GM12878 (cell line): Measurements from ENCODE around the gene PGAM2. TPM values are rescaled to one million over a fixed set of nuclear protein-coding genes. Genes with fewer than 3 reads are reported as not detected.

Source experiments
- CEBPZ ChIP-seq: fragments of 150-350 bp; IDR thresholded peaks from 2 replicates; pipeline ENCODE4 v1.6.1; 2016; ENCODE audit warnings: low read depth, low read length
- E2F8 ChIP-seq: fragments of 450-650 bp; IDR thresholded peaks from 2 replicates; pipeline ENCODE4 v1.6.1; 2018; ENCODE audit warnings: mild to moderate bottlenecking, low read depth, moderate library complexity; ENCODE audit not compliant: partially characterized antibody
- EGR1 ChIP-seq, 2 experiments: IDR thresholded peaks; 1 replicate in 1 of 2; 2 replicates in 1 of 2; pipeline ENCODE4 v1.6.1; 2011 to 2012; ENCODE audit warnings: low read depth in 2 of 2, low read length in 2 of 2, borderline replicate concordance in 1 of 2, mild to moderate bottlenecking in 1 of 2, moderate library complexity in 1 of 2
- EZH2 ChIP-seq: IDR thresholded peaks from 2 replicates; pipeline ENCODE4 v1.6.1; 2012; ENCODE audit warnings: low read depth, mild to moderate bottlenecking, control low read depth, inconsistent platforms, low read length, borderline replicate concordance; ENCODE audit not compliant: control insufficient read depth
- GATAD2B ChIP-seq: fragments of 450-650 bp; conservative IDR thresholded peaks from 2 replicates; pipeline ENCODE4 v1.6.1; 2017; ENCODE audit warnings: low read depth, mild to moderate bottlenecking, moderate library complexity
- HSF1 ChIP-seq: fragments of 150-350 bp; IDR thresholded peaks from 2 replicates; pipeline ENCODE4 v1.6.1; 2014; ENCODE audit warnings: mild to moderate bottlenecking, low read depth, low read length
- IRF3 ChIP-seq: fragments of 450-650 bp; IDR thresholded peaks from 2 replicates; pipeline ENCODE4 v1.6.1; 2014; ENCODE audit warnings: mild to moderate bottlenecking
- JUNB ChIP-seq: IDR thresholded peaks from 2 replicates; pipeline ENCODE4 v1.6.1; 2016; ENCODE audit warnings: antibody characterized with exemption, mild to moderate bottlenecking
- LARP7 ChIP-seq: fragments of 450-650 bp; IDR thresholded peaks from 2 replicates; pipeline ENCODE4 v1.6.1; 2017; ENCODE audit warnings: mild to moderate bottlenecking
- MTA2 ChIP-seq: fragments of 450-650 bp; IDR thresholded peaks from 2 replicates; pipeline ENCODE4 v1.6.1; 2016; ENCODE audit warnings: low read depth, mild to moderate bottlenecking, moderate library complexity
- MYB ChIP-seq: fragments of 150-350 bp; IDR thresholded peaks from 2 replicates; pipeline ENCODE4 v1.6.1; 2014; ENCODE audit warnings: mild to moderate bottlenecking, low read depth, low read length, borderline replicate concordance
- NBN ChIP-seq: fragments of 450-650 bp; IDR thresholded peaks from 2 replicates; pipeline ENCODE4 v1.6.1; 2016
- PAX5 ChIP-seq: IDR thresholded peaks from 2 replicates; pipeline ENCODE4 v1.6.1; 2011; ENCODE audit warnings: low read depth, low read length, borderline replicate concordance
- RELA ChIP-seq: fragments of 450-650 bp; IDR thresholded peaks from 2 replicates; pipeline ENCODE4 v1.8.0; 2014; ENCODE audit warnings: borderline replicate concordance; ENCODE audit not compliant: partially characterized antibody
- RFX5 ChIP-seq: IDR thresholded peaks from 2 replicates; pipeline ENCODE4 v1.6.1; 2011; ENCODE audit warnings: low read depth, low read length, improper control_type of control experiment
- SMAD1 ChIP-seq: fragments of 450-650 bp; IDR thresholded peaks from 2 replicates; pipeline ENCODE4 v1.6.1; 2018; ENCODE audit warnings: mild to moderate bottlenecking, low read depth; ENCODE audit not compliant: partially characterized antibody
- SMARCA5 ChIP-seq: fragments of 450-650 bp; IDR thresholded peaks from 2 replicates; pipeline ENCODE4 v1.6.1; 2017; ENCODE audit warnings: mild to moderate bottlenecking
- SREBF1 ChIP-seq: IDR thresholded peaks from 2 replicates; pipeline ENCODE4 v1.6.1; 2012; ENCODE audit warnings: mild to moderate bottlenecking, low read length
- SRF ChIP-seq, 2 experiments: IDR thresholded peaks; 2 replicates each; pipeline ENCODE4 v1.6.1; 2011; ENCODE audit warnings: low read depth in 2 of 2, low read length in 2 of 2, mild to moderate bottlenecking in 1 of 2, moderate library complexity in 1 of 2
- TCF12 ChIP-seq: IDR thresholded peaks from 2 replicates; pipeline ENCODE4 v1.6.1; 2011; ENCODE audit warnings: low read depth, mild to moderate bottlenecking, low read length
- WRNIP1 ChIP-seq: IDR thresholded peaks from 2 replicates; pipeline ENCODE4 v1.6.1; 2011; ENCODE audit warnings: low read depth, low read length, improper control_type of control experiment, borderline replicate concordance
- ZZZ3 ChIP-seq: IDR thresholded peaks from 2 replicates; pipeline ENCODE4 v1.6.1; 2011; ENCODE audit warnings: low read depth; ENCODE audit not compliant: control insufficient read depth, insufficient read length
- polyA plus RNA-seq, 11 experiments: library from polyadenylated mRNA; depleted of rRNA in 4 of 11; unstranded in 6 of 11; stranded (reverse) in 5 of 11; fragments of >200 nt; fragmentation: Nextera tagmentation in 4 of 11; fragmentation: Illumina TruSeq in 1 of 11; extraction: Ambion mirVana in 4 of 11; extraction: Trizol in 1 of 11; gene quantifications; 1 replicate in 1 of 11; 2 replicates in 10 of 11; pipeline versions ENCODE4 v1.2.1 to v1.2.3, GENCODE V29; 2011 to 2016; ENCODE audit warnings: inconsistent platforms in 2 of 11, missing spikeins in 2 of 11, low read depth in 1 of 11
- total RNA-seq, 4 experiments: library from RNA; depleted of rRNA in 3 of 4; stranded (reverse); fragments of >200 nt in 3 of 4; fragmentation: Illumina TruSeq in 1 of 4; extraction: Trizol in 1 of 4; gene quantifications; 2 replicates each; pipeline versions ENCODE4 v1.2.1 to v1.2.3, GENCODE V29; 2013 to 2021

The PGAM2 gene
- total and polyA plus RNA-seq, 10 of the 15 experiments (the other 5 are each of a cell fraction or from before 2014, with no cell fraction given), result not detected

GRCh38 chr7:44082541-44083207 lies 17.3 kb upstream of the PGAM2 start (continued):
- TF ChIP-seq MTA2 (no peak), E2F8 (no peak), RELA (no peak), WRNIP1 (no peak), MYB (no peak), PAX5 (no peak), NBN (no peak), SMARCA5 (no peak), JUNB (no peak), HSF1 (no peak), SRF (IDR thresholded peaks at IDR 0.05; ENCODE audit: low read depth in 2 of 2, low read length in 2 of 2) (no peak), GATAD2B (peak; percentile 38; the same call in 1 of the 2 replicates), LARP7 (no peak), SREBF1 (no peak), ZZZ3 (no peak), SMAD1 (no peak), EGR1 (IDR thresholded peaks at IDR 0.05; ENCODE audit: borderline replicate concordance in 1 of 2, low read depth in 2 of 2, low read length in 2 of 2) (peak in 1 of 2 experiments; percentile 69; a peak in 2 of 3 replicates), TCF12 (no peak), CEBPZ (peak; percentile 71), IRF3 (0 out of 2 replicates have a peak, but pooled peaks have one; percentile 50), RFX5 (no peak), EZH2 (no peak)
